ENCODE measurements around the gene BRD7. TPM values are rescaled to one million over a fixed set of nuclear protein-coding genes. Genes with fewer than 3 reads are reported as not detected.

Gene BRD7
- polyA plus RNA-seq (ENCODE audit: insufficient read length in 10 of 10), result 10 to 100 TPM; 61.1 to 80.4 (median 68.5) TPM
- long read RNA-seq, donor 1, full-length matches to known transcripts, result 6 of 14 reads
- long read RNA-seq, donor 1, partial matches to known transcripts, result 8 of 14 reads
- long read RNA-seq, donor 1, other reads (novel, unspliced or antisense), result 0 of 14 reads
- long read RNA-seq, donor 2, partial matches to known transcripts, result 5 of 5 reads
- long read RNA-seq, donor 2, other reads (novel, unspliced or antisense), result 0 of 5 reads
- long read RNA-seq, donor 3, result 0 reads
- long read RNA-seq, donor 4, full-length matches to known transcripts, result 4 of 4 reads
- long read RNA-seq, donor 4, partial matches to known transcripts, result 0 of 4 reads
- long read RNA-seq, donor 4, other reads (novel, unspliced or antisense), result 0 of 4 reads
- long read RNA-seq, donor 5, full-length matches to known transcripts, result 1 of 28 reads
- long read RNA-seq, donor 5, partial matches to known transcripts, result 27 of 28 reads
- long read RNA-seq, donor 5, other reads (novel, unspliced or antisense), result 0 of 28 reads
- long read RNA-seq, donor 6, full-length matches to known transcripts, result 2 of 7 reads
- long read RNA-seq, donor 6, partial matches to known transcripts, result 5 of 7 reads
- long read RNA-seq, donor 6, other reads (novel, unspliced or antisense), result 0 of 7 reads
- long read RNA-seq, donor 7, full-length matches to known transcripts, result 5 of 5 reads
- long read RNA-seq, donor 7, partial matches to known transcripts, result 0 of 5 reads
- long read RNA-seq, donor 7, other reads (novel, unspliced or antisense), result 0 of 5 reads
- long read RNA-seq, donor 8, full-length matches to known transcripts, result 4 of 22 reads
- long read RNA-seq, donor 8, partial matches to known transcripts, result 18 of 22 reads
- long read RNA-seq, donor 8, other reads (novel, unspliced or antisense), result 0 of 22 reads
- long read RNA-seq, donor 9, result 0 reads

DNA sequence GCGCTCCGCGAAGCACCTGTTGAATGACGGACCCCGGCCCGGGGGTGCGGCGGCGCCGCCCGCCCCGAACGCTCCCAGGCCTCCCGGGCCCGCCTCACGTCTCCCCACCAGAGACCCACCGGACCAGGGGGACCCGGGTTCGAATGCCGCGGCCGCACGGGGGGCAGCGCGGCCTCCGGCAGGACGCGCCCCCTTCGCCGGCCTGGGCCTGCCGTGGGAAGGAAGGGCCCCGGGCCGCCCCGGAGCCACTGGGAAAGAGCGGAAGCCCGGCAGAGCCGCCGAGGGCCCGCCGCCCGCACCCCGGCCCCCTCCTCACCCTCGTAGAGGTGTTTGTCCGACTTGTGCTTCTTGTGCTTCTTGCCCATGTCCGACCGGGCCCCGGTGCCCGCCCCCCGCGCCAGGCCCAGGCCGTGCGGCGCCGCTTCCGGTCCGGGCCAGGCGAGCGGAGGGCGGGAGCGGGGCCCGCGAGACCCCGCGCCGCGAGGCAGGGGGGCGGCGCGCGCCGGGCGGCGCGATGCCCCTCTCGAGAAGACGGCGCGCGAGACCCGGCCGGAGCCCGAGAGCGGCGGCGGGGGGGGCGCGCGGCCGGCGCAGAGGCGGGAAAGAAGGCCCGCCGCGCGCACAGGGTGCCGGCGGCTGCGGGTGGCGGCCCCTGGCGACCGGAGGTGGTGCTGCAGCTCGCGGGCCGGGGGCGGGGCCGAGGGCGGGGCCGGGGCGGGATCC is at the start of gene BRD7:
Gene BRD7, minus strand, starts transcription at position 579 of the 723 bp plus-strand sequence. Its CDS starts 214 bp downstream, at position 365.
- peak; percentile 59 to 72 (median 70) for DNase-seq

DNA sequence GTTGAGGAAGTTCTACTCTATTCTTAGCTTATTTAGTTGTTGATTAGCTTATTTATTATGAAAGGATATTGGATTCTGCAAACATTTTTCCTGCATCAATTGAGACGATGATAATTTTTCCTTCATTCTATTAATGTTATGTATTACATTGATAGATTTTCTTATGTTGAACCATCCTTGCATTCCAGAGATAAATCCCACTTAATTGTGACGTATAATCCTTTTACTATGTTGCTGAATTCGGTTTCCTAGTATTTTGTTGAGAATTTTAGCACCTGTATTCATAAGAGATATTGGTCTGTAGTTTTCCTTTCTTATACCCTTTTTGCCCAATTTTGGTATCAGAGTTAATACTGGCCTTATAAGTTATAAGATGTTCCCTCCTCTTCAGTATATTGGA is 47.6 kb upstream of the BRD7 start:
- no peak for DNase-seq

DNA sequence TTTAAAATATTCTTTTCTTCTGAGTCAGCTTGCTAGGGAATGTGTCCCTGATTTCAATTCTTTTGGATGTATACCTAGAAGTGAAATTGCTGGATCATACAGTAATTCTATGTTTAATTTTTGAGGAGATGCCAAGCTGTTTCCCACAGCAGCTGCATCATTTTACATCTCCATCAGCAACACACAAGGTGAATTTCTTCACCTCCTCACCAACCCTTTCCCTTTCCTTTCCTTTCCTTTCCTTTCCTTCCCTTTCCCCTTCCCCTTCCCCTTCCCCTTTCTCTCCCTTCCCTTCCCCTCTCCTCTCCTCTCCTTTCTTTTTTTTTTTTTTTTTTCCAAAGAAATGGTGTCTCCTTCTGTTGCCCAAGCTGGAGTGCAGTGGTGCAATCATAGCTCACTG is 45.4 kb upstream of the BRD7 start:
- no peak for DNase-seq

DNA sequence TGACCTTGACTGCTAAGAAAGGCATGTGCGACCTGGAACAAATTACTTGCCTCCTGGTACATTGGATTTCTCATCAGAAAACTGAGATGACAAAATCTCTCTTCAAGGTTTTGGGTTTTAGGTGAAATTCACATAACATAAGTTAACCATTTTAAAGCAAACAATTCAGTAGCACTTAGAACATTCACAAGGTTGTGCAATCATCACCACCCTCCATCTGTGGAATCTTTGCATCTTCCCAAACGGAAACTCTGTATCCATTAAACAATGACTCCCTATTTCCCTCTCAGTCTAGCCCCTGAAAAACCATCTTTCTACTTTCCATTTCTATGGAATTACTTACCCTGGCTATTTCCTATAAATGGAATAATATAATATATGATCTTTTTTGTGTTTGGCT is 42.2 kb upstream of the BRD7 start:
- DNase-seq, result no peak

DNA sequence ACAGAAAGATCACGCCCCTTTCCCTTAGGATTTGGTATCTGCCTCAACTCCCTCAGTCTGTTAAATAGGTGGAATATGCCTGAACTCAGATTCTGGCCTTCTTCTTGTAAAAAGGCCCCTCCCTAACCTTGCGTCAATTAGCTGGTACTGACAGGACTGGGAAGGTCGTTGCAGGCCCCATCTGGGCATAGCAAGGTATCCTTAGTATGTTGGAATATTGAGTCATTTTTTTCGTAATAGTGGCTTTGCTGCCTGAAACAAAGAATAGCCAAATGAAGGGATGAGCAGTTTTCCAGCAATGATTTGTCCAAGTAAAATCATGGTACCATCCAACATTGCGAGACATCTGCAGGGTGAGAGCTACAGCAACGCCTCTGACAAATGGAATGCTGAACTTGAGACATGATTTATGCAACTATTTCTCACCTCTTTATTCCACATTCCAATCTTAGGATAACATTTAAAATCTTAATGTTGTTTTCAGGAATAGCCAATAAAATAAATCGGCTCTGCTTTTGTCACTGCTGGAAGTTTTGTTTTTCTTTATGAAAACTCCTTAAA is 39.3 kb upstream of the BRD7 start:
- no peak for DNase-seq

- DNase-seq, result no peak
These were observed 38.6 kb upstream of the BRD7 start for GRCh38 chr16:50407351-50407750.

- DNase-seq, result no peak
These were observed 34.7 kb upstream of the BRD7 start for GRCh38 chr16:50403491-50403890.

GRCh38 chr16:50402298-50402895 is 33.6 kb upstream of the BRD7 start:
- no peak for DNase-seq

DNA sequence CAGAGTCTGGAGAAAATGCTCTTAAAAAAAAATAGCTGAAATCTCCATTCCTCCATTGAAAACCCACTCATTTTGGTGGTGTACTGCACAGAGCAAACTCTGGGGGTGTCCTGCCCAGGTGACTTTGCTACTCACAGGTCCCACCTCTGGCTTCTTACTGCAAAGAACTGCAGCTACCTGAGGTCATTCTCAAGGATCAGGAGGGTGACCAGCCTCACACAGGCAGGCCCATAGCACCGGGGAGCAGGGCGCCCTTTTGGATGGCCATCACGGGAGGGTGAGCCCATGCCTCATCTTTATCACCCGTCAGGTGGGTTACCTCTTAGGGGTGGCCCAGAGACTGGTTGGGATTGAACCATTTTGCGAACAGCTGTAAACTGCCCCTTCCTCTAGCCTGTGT is 32.6 kb upstream of the BRD7 start:
- DNase-seq, result no peak

DNA sequence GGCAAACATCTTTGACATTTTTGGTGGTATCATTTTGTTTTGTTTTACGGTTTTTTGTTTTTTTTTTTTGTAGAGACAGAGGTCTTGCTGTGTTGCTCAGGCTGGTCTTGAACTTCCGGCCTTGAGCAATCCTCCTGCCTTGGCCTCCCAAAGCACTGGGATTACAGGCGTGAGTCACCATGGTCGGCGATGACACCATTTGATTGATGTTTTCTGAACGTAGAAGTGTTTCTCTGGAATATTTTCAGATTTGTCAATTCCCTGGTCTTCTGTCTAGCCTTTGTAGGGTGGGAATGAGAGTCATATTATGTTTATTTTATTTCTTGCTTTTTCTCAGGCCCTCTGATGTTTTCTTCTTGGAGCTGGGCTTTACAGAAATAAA is 32.2 kb upstream of the BRD7 start:
- no peak for DNase-seq

- no peak for DNase-seq
These were observed 31.7 kb upstream of the BRD7 start for GRCh38 chr16:50400312-50400966.

DNA sequence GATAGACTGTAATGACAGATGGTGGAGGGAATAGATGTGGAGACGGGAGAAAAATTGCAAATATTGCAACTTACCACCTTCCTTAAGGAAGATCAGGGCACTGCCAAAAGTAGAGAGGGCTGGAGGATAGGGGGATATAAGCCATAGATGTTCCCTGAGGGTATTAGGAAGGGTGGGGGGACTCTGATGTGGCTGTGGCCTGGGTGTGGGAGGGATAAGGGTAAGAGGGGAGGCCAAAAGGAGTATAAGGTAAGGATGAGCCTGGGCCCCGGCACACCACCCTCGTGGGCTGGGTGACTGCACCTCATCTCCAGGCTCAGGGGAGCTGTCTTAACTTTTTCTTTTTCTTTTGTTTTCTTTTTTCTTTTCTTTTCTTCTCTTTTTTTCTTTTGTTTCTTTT is 30.6 kb upstream of the BRD7 start:
- no peak for DNase-seq

GRCh38 chr16:50398336-50398735 is 29.5 kb upstream of the BRD7 start:
- DNase-seq, result no peak

DNA sequence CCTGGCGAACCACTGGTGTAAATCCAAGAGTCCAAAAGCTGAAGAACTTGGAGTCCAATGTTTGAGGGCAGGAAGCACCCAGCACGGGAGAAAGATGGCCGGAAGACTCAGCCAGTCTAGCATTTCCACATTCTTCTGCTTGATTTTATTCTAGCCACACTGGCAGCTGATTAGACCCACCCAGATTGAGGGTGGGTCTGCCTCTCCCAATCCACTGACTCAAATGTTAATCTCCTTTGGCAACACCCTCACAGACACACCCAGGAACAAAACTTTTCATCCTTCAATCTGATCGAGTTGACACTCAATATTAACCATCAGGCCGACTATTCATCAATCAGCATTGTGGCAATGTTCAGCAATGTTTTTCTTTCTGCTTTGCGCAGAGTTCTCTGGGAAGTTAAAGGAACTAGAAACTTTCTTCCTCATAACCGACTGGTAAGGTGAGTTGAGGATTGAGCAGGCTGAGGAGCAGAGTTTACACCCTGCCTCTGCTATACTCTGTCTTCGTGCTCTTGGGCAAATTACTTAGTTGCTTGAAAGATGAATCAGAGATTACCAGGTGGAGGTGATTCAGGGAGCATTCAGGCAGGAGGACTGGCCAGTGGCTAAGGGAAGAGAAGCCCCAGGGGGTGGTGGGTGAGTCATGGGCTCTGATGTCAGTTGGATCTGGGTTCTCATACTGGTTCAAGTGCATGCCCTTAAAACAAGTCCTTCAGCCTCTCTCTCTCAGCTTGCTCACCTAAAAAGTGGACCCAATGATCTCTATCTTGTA is 28.2 kb upstream of the BRD7 start:
- no peak for DNase-seq

DNA sequence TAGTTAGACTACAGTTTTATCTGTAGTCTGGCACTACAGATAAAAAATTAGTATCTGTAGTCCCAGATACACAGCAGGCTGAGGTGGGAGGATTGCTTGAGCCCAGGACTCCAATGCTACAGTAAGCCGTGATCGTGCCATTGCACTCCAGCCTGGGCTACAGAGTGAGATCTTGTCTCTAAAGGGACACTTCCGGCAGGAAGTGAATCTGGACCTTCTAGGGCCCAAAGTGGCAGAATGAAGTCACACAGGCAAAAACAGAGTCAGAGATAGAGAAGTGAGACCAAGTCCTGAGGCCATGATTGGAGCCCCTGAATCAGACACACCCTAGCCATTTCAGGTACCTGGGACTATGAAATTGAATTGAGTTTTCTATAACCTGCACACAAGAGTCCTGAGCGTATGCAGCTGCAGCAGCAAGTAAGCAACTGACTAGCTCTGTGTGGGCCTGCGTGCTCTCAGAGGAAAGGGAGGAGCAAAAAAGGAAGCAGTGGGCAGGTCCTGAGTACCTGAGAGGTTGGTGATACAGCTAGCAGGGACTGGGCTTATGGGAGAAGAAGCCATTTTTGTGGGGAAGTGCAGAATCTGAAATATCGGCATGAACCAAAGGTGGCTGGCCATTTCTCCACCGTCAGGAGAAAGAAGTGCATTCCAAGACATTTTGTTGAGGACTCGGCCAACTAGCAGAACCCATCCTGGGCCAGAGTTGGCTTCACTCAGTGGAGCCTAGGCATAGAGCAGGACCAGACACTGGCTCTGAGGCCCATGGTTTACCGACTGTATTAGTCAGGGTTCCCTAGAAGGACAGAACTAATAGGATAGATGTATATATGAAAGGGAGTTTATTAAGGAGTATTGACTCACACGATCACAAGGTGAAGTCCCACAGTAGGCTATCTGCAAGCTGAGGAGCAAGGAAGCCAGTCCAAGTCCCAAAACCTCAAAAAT is 27.2 kb upstream of the BRD7 start:
- DNase-seq, result no peak

- DNase-seq, result no peak
These were observed 25.3 kb upstream of the BRD7 start for GRCh38 chr16:50393858-50394802.

GRCh38 chr16:50393416-50393815 is 24.6 kb upstream of the BRD7 start:
- no peak for DNase-seq
